Gastrocnemius medialis (tissue), 4 donors: ENCODE results near the gene DNAL1.

ENCODE experiments used
- POLR2A ChIP-seq, 2 donors: fragments of 450-650 bp; IDR thresholded peaks; one replicate each; pipeline ENCODE4 v1.6.1; 2017; ENCODE audit warnings: antibody characterized with exemption in 2 of 2, mild to moderate bottlenecking in 2 of 2, moderate library complexity in 2 of 2
- TF ChIP-seq, protein P1 (sequence below), 5 experiments: fragments of 450-650 bp in 3 of 5; fragments of 200-600 bp in 2 of 5; sonication (generic) in 2 of 5; IDR thresholded peaks in 4 of 5; conservative IDR thresholded peaks in 1 of 5; 1 replicate in 4 of 5; 2 replicates in 1 of 5; pipeline ENCODE4 v1.5.1; 2016 to 2019; ENCODE audit warnings: antibody characterized with exemption in 5 of 5, mild to moderate bottlenecking in 3 of 5, moderate library complexity in 3 of 5

DNA sequence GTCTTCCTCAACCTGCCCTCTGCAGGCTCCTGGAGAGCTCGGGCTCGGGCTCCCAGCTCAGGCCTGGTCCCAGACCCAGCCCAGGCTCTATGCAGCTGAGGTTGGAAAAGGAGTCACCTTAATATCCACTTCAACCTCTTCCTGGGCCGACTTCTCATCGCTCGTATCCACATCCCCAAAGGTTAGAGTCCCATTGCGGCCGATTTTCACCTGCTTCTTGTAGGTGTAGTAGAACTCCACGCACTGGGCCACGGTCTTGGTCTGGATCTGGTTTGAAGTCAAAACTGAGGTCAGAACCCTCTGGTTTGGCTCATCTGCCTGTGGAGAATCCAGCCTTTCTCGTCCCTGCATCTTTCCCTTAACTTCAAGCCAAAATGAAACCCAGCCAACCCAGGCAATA is 77.8 kb downstream of the DNAL1 start:
- TF ChIP-seq, protein P1, sequence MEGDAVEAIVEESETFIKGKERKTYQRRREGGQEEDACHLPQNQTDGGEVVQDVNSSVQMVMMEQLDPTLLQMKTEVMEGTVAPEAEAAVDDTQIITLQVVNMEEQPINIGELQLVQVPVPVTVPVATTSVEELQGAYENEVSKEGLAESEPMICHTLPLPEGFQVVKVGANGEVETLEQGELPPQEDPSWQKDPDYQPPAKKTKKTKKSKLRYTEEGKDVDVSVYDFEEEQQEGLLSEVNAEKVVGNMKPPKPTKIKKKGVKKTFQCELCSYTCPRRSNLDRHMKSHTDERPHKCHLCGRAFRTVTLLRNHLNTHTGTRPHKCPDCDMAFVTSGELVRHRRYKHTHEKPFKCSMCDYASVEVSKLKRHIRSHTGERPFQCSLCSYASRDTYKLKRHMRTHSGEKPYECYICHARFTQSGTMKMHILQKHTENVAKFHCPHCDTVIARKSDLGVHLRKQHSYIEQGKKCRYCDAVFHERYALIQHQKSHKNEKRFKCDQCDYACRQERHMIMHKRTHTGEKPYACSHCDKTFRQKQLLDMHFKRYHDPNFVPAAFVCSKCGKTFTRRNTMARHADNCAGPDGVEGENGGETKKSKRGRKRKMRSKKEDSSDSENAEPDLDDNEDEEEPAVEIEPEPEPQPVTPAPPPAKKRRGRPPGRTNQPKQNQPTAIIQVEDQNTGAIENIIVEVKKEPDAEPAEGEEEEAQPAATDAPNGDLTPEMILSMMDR (IDR thresholded peaks at IDR 0.05 in 4 of 5, conservative IDR thresholded peaks at IDR 0.05 in 1 of 5): no peak
- TF ChIP-seq POLR2A (IDR thresholded peaks at IDR 0.05): no peak
